Pancreas (tissue), 10 donors: ENCODE measurements around the gene RASA3. TPM values are rescaled to one million over a fixed set of nuclear protein-coding genes. Genes with fewer than 3 reads are reported as not detected.

Source experiments
- ATAC-seq, 4 donors: fragments of 200-7000 bp; cut with Tn5 transposase; one replicate each; pipeline versions ENCODE4 v1.8.0 to v1.9.1; 2020; ENCODE audit warnings: mild to moderate bottlenecking in 4 of 4, moderate library complexity in 4 of 4
- DNase-seq, 6 donors: peaks; one replicate each; pipeline ENCODE4 v3.0.0-alpha.2; 2020
- FAIRE-seq: peaks from 2 replicates; lab custom pipeline; 2012; peaks lifted over from hg19 to GRCh38; lab: Jason Lieb, UNC
- H3K27ac ChIP-seq, 4 donors: fragments of 200-600 bp; sonication (generic); 1 replicate in 3 of 4; 2 replicates in 1 of 4; pipeline versions ENCODE4 v1.5.0 to v1.8.0; 2020
- H3K27me3 ChIP-seq, 4 donors: fragments of 200-600 bp; one replicate each; pipeline ENCODE4 v1.8.0; 2021
- H3K36me3 ChIP-seq, 3 donors: fragments of 200-600 bp; sonication (generic) in 1 of 3; one replicate each; pipeline versions ENCODE4 v1.5.0 to v1.8.0; 2020 to 2021
- H3K4me1 ChIP-seq, 3 donors: fragments of 200-600 bp; one replicate each; pipeline ENCODE4 v1.8.0; 2021
- H3K4me3 ChIP-seq, 4 donors: fragments of 200-600 bp; sonication (generic) in 2 of 4; one replicate each; pipeline versions ENCODE4 v1.5.0 to v1.8.0; 2020 to 2021
- H3K9me3 ChIP-seq, 4 donors: fragments of 200-600 bp; one replicate each; pipeline ENCODE4 v1.8.0; 2021
- WGBS, 2 donors: extraction: QIAGEN DNeasy Blood & Tissue Kit; methylation state at CpG; one replicate each; pipeline ENCODE4 v1.1.7; 2013; 5-methylcytosine and 5-hydroxymethylcytosine counted together
- intact Hi-C, 3 donors: fragments of 100-400 bp; cut with DNase I; formaldehyde crosslinking; loops; one replicate each; pipeline versions ENCODE4 v1.11.1 to v1.14.2; 2022
- polyA plus RNA-seq, 2 donors: library from polyadenylated mRNA; stranded (reverse); fragments of 200-250 nt; gene quantifications; one replicate each; pipeline ENCODE4 v1.2.3, GENCODE V29; 2013
- total RNA-seq, 6 donors: library from RNA; stranded (reverse); fragmentation: NEBNext Ultra II Directional in 4 of 6; extraction: Animal tissue kit (Norgen Biotek cat#: 25700) in 4 of 6; gene quantifications; one replicate each; pipeline versions ENCODE4 v1.2.1 to v1.2.4, GENCODE V29; 2021 to 2023
- TF ChIP-seq, protein P1 (sequence below), 4 donors: fragments of 200-600 bp; sonication (generic) in 3 of 4; IDR thresholded peaks; one replicate each; pipeline versions ENCODE4 v1.5.0 to v1.8.0; 2021; ENCODE audit warnings: antibody characterized with exemption in 4 of 4
- donor health status: healthy with polysubstance abuse.
- donor health status: DM: no; HTN: no; CAD: no; lungs with moderate emphysema.
- donor health status: DM: no; HTN: no; CAD: no.
- donor health status: control.
- donor health status: control.
- donor health status: Bipolar disorder and iron deficiency.
- donor health status: DM: yes; HTN: yes; CAD: no.
- donor health status: DM: no; HTN: no; CAD: no.
- donor health status: DM: no; HTN: no; CAD: no.
- donor health status: DM: yes; HTN: yes; CAD: no.

The RASA3 gene
- total and polyA plus RNA-seq, 8 donors = 5.7 to 11.2 (median 9.1) TPM

DNA sequence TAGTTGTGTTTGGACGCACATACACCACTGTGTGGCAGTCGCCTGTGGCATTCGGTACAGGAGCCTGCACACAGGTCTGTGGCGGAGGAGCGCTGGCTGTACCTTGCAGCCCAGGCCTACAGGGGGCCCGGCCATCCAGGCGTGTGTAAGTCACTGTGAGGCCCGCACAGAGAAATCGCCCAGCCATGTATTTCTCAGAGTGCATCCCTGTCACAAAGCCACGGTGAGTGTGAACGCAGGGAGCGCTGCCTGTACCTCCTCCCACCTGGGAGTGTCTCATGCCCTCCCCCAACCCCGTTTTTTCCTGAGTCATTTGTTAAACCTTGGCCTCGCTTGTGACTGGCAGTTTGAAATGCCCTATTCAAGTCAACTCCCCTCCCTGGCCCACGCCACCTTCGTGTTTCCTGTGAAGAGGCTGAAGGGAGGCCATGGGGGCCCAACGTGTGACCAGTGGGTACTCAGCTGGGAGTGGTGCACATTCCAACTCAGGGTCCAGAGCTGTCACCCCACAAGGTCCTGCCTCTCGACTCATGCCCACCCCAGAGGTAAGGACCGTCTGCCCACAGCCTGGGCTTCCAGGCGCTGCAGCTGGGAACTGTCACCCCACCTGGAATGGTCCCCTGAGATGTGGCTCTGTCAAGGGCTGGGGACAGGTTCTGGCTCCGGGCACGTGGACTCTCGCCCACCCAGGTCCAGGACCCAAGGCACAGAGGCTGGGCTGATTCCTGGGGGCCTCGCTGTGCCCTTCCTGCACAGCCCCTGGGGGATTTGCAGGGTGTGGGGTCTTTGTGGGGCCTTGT, 11.6 kb upstream of the RASA3 start:
- Histone ChIP-seq H3K9me3 (no peaks in the 10 kb centered on the region), H3K27ac (peak overlapping the region; percentile 44 to 68 (median 68)), H3K4me3 (no peak overlapping the region), H3K36me3 (no peaks in the 10 kb centered on the region), H3K4me1 (peaks cover 11 to 18% (median 18%) of the 10 kb centered on the region in 3 donors), H3K27me3 (no peaks in the 10 kb centered on the region)
- ATAC-seq = peak; percentile 40 to 72 (median 62)
- 54 to 57% methylated on average over 24 of the region's 24 CpGs for WGBS, 2 donors
- FAIRE-seq = no peak
- TF ChIP-seq, protein P1, sequence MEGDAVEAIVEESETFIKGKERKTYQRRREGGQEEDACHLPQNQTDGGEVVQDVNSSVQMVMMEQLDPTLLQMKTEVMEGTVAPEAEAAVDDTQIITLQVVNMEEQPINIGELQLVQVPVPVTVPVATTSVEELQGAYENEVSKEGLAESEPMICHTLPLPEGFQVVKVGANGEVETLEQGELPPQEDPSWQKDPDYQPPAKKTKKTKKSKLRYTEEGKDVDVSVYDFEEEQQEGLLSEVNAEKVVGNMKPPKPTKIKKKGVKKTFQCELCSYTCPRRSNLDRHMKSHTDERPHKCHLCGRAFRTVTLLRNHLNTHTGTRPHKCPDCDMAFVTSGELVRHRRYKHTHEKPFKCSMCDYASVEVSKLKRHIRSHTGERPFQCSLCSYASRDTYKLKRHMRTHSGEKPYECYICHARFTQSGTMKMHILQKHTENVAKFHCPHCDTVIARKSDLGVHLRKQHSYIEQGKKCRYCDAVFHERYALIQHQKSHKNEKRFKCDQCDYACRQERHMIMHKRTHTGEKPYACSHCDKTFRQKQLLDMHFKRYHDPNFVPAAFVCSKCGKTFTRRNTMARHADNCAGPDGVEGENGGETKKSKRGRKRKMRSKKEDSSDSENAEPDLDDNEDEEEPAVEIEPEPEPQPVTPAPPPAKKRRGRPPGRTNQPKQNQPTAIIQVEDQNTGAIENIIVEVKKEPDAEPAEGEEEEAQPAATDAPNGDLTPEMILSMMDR (IDR thresholded peaks at IDR 0.05) = peak in 1 of 4 donors; percentile 32
- DNase-seq = peak in 5 of 6 donors; percentile 55 to 81 (median 68)
- intact Hi-C loops = no loop called here

DNA sequence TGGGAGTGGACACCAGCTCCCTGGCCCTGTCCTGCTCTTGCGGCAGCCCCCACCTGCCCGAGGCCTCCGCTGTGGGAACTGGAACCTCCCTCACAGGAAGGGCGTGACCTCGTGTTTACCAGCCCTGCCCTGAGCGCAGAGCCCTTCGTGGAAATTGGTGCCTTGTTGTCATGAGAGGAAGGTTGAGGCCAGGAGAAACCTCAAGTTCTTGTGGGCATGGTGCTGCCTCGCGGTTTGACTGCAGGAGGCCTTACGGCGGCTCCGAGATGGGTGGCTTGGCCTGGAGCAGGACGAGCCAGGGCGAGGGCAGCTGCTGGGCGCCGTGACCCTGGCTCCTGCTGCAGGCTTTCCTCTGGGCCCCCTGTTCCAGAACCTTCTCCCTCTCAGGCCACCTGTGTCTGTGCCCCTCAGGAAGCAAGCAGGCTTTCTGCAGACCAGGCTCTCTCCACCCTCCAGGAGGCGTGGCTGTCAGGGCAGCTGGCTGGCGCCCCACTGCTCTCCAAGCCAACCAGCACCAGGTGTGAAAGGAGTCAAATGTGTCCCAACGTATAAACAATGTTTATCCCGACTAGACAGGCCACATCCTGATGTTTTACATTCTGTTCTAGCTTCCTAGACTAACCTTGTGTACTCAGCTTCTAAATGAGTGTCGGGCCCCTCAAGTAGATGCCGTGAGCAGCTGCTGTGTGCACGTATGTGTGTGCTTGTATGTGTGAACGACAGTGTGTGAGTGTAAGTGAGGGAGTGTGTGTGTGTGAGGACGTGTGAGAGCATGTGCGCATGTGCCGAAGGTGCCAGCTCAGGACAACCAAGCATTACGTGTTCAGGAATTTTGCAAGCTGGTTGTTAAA, 10.4 kb upstream of the RASA3 start:
- ATAC-seq (peak; percentile 81 to 92 (median 90)), FAIRE-seq (no peak)
- TF ChIP-seq, protein P1 (IDR thresholded peaks at IDR 0.05) = no peak

DNA sequence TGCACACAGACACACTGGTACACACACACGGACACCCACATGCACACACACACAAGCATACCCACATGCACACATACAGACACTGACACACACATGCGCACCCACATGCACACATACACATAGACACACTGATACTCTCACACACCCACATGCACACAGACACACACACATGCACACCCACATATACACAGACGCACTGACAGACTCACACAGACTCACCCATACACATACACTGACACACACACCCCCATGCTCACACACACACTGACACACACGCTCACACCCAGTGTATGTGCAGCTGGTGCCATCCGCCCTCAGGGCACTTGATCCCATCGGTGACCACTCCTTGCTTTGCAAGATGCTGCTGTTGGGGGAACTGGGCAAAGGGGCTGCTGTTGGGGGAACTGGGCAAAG, 9.7 kb upstream of the RASA3 start:
- H3K9me3 ChIP-seq = no peaks in the 10 kb centered on the region
- ATAC-seq (no peak), FAIRE-seq (no peak), DNase-seq (peak in 2 of 6 donors; percentile 31 to 43)
- intact Hi-C loops = no loop called here
- H3K27ac ChIP-seq = no peak overlapping the region
- H3K36me3 ChIP-seq = no peaks in the 10 kb centered on the region
- TF ChIP-seq, protein P1 (IDR thresholded peaks at IDR 0.05) = no peak
- no peaks in the 10 kb centered on the region for H3K27me3 ChIP-seq
- peaks cover 6 to 13% (median 11%) of the 10 kb centered on the region in 3 donors for H3K4me1 ChIP-seq
- WGBS, 2 donors = 83 to 92% methylated on average over 6 of the region's 6 CpGs
- no peak overlapping the region for H3K4me3 ChIP-seq

More for the DNA sequence above, 10.4 kb upstream of the RASA3 start:
- Histone ChIP-seq H3K4me3 (no peak overlapping the region), H3K27ac (peak overlapping the region; percentile 44 to 68 (median 68)), H3K4me1 (peaks cover 6 to 13% (median 12%) of the 10 kb centered on the region in 3 donors), H3K9me3 (no peaks in the 10 kb centered on the region), H3K36me3 (no peaks in the 10 kb centered on the region), H3K27me3 (no peaks in the 10 kb centered on the region)
- intact Hi-C loops = no loop called here
- 48 to 51% methylated on average over 28 of the region's 28 CpGs for WGBS, 2 donors
- DNase-seq = peak; percentile 77 to 90 (median 84)

DNA sequence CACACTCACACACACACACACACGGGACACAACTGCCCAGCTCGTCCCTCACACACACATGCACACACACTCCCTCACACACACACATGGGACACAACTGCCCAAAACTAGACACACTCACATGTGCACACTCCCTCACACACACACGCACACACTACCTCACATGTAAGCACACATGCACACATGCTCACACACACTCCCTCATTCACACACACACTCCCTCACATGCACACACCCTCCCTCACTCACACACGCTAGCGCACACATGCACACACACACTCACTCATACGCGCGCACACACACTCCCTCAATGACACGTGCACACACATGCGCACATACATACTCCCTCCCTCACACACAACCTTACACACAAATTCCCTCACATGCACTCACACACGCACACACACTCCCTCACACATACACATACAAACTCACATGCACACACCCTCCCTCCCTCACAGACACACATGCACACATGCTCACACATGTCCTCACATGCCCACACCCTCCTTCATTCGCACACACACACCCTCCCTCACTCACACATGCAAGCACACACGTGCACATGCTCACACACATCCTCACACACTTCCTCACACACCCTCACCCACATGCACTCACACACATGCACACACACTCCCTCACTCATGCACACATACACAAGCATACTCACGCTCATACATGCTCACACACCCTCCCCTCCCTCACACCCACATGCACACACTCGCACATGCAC, 9.0 kb upstream of the RASA3 start:
- Histone ChIP-seq H3K36me3 (no peaks in the 10 kb centered on the region), H3K4me1 (peaks cover 6 to 13% (median 11%) of the 10 kb centered on the region in 3 donors), H3K4me3 (no peak overlapping the region), H3K27me3 (no peaks in the 10 kb centered on the region), H3K27ac (no peak overlapping the region), H3K9me3 (no peaks in the 10 kb centered on the region)
- FAIRE-seq (no peak), ATAC-seq (no peak), DNase-seq (peak in 1 of 6 donors; percentile 21)
- WGBS, 2 donors = 69 to 71% methylated on average over 15 of the region's 15 CpGs
- intact Hi-C loops = no loop called here
- TF ChIP-seq, protein P1 (IDR thresholded peaks at IDR 0.05) = no peak
